HG03442 (cell line): ENCODE data around the gene TEX52.

Experiments
- ATAC-seq: cut with Tn5 transposase; IDR thresholded peaks from one replicate; pipeline ENCODE4 v1.9.1; 2021; ENCODE audit warnings: mild to moderate bottlenecking, moderate library complexity; ENCODE audit not compliant: unreplicated experiment

TEX52 gene

DNA sequence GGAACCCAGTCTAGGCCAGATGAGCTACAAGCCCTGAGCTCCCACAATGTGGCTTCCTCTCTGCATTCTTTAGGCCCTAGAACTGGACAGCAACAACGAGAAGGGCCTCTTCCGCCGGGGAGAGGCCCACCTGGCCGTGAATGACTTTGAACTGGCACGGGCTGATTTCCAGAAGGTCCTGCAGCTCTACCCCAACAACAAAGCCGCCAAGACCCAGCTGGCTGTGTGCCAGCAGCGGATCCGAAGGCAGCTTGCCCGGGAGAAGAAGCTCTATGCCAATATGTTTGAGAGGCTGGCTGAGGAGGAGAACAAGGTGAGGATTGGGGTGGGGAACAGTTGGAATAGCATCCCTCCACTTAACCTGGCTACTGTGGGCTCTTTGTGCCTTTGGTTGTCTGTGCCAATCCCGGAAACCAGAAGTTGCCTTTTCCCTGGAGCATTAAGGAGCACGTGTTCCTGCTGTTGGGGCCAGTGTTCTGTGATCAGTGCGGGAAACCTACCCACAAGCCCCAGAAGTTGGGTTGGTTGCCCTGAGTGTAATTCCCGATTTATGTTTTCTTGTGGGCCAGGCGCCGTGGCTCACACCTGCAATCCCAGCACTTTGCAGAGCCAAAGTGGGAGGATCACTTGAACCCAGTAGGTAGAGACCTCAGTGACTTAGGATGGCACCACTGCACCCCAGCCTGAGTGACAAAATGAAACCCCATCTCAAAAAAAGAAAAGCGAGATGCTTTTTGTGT, 55.6 kb downstream of the TEX52 start:
- ATAC-seq = no peak

- ATAC-seq = no peak
Observed at GRCh38 chr12:2800046-2800570, 56.7 kb downstream of the TEX52 start.
